Skin of body (tissue), 2 donors: ENCODE data around the gene LRRC71. TPM values are rescaled to one million over a fixed set of nuclear protein-coding genes. Genes with fewer than 3 reads are reported as not detected.

Source experiments
- DNase-seq: peaks from one replicate; lab custom pipeline; 2025; lab: John Stamatoyannopoulos, UW
- total RNA-seq: library from RNA; depleted of rRNA; stranded (reverse); fragments of >200 nt; gene quantifications from one replicate; pipeline ENCODE4 v1.2.3, GENCODE V29; 2014

LRRC71 gene
- total RNA-seq = 0.20 TPM

DNA sequence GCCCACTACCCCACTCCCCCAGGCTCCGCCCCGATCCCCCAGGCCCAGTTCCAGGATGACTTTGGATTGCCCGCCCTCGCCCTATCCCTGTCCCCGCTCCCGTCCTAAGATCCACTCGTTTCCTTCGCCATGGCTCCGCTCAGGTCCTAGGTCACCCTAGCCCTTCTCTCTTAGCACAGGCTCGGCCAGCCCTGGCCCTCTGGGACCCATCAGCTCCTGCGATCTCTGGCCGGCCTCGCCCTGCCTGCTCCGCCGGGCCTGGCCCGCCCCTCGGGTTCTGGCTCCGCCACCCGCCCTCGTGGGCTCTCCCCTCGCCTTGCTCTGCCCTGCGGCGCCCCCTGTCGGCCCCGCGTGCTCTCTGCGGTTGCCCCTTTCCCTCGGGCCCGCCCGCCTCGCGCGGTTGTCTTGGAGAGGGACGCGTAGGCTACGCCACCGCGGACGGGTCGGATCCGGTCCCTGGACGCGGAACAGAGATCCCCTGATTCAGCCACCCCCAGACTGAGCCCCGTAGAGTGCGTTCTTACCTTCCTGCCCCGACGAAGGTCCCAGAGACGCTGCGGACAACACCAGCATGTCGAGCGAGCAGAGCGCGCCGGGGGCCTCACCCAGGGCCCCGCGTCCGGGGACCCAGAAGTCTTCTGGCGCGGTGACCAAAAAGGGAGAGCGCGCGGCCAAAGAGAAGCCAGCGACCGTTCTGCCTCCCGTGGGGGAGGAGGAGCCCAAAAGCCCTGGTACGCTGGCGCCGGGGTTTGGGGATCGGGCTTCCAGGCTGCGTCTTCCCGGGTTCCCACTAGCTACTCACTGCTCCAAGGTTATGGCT lies at the start of gene LRRC71:
LRRC71 (plus strand) TSS at position 400 of the 820 bp plus-strand sequence; CDS start at position 572, 172 bp downstream.
- peak; percentile 55 for DNase-seq

DNA sequence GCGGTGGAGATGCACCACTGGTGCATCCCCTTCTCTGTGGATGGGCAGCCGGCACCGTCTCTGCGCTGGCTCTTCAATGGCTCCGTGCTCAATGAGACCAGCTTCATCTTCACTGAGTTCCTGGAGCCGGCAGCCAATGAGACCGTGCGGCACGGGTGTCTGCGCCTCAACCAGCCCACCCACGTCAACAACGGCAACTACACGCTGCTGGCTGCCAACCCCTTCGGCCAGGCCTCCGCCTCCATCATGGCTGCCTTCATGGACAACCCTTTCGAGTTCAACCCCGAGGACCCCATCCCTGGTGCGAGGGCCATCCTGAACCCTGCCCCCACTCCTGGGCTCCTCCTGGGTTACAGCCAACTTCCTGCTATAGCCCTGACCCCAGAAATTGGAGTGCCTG lies 46.8 kb upstream of the LRRC71 start:
- no peak for DNase-seq

DNA sequence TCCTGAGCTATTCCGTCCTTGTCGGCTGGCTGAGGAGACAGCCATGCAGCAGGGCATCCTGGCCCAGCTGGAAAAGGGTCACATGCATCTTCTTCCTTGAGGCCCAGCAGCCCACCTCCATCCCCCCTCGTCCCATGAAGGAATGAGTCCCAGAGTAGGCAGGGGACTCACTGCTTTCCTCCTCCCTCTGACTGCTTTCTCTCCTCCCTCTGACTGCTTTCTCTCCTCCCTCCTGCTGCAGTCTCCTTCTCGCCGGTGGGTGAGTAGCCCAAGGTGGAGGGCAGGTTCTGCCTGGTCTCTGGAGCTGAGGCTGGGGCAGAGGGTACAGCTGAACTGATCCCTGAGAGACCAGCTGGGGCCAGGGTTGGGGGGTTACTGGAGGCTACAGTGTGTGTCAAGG lies 46.3 kb upstream of the LRRC71 start:
- no peak for DNase-seq

DNA sequence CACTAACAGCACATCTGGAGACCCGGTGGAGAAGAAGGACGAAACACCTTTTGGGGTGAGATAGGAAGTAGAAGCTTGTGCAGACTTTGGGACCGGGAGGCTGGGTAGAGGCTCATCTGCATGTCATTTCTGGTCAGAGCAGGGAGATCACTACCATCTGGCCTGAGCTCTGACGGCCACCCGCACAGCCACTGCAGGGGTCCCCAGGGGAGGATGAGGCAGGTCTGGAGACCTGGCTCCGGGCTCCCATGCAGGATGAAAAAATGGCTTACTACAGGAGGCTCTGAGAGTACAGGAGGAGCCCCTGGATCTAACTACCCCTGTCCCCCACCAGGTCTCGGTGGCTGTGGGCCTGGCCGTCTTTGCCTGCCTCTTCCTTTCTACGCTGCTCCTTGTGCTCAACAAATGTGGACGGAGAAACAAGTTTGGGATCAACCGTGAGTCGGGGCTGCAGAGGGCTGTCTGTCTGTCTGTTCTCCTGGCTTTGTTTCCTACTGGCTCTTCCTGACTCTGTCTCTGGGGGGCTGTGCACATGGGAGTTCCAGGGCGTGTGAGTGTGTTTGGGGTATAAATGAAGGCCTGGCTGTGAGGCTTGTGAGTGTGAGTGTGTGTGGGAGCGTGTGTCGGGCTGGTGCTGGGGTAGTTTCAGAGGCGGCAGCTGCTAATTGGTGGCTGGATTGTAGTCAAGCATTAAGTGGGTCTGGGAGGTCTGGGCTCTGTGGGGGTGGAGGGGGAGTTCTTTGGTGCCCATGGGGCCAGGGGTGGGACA lies 45.7 kb upstream of the LRRC71 start:
- DNase-seq = no peak

DNA sequence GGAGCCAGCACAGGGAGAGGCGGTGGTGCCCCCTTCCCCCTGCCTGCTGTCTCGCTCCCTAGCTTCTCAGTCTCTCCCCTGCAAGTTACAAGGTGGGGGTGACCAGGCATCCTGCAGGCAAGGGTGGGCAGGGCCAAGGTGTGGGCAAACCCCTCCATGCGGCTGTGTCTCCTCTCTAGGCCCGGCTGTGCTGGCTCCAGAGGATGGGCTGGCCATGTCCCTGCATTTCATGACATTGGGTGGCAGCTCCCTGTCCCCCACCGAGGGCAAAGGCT lies 45.2 kb upstream of the LRRC71 start:
- DNase-seq = no peak

DNA sequence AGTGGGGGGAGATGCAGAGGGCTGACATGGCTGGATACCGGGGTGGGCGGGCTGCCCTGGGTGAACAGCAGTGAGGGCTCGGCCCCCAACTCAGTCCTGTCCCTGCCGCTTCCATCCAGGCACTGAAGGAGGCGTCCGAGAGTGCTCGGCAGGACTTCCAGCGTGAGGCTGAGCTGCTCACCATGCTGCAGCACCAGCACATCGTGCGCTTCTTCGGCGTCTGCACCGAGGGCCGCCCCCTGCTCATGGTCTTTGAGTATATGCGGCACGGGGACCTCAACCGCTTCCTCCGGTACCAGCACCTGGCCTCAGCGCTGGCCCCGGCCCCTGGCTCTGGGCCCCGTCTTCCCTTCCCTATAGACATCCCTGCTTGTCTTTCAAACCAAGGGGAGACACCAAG lies 44.2 kb upstream of the LRRC71 start:
- DNase-seq = no peak

DNA sequence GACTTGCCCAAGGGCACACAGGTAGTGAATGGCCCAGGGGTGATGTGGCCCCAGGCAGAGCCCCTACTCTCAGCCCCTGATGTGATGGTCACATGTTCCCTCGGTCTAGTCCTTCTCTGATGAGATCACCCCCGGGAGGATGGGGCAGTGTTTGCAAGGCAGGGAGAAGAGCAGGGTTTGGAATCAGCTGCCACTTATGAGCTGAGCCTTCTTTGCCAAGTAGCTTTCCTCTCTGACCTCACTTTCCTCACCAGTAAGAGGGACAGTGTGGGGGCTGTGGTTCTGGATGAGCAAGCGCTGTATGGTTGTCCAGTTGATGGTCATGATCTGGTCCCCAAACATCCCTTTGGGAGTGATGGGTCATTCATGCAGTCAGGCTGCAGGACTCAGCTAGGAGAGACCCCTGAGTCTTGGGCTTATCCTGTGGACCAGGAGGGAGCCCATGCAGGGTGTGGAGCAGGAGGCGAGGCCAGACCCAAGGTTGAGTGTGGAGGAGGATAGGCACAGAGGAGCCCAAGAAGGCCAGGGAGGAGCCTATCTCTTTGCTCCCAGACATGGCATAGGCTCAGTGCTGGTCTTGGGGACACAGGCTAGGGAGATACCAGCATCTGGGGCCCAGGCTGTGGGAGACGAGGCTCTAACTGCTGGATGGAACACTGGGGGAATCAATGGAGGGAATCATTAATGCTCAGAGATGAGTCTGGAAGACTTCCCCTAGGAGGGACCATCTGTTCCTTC lies 42.8 kb upstream of the LRRC71 start:
- no peak for DNase-seq

DNA sequence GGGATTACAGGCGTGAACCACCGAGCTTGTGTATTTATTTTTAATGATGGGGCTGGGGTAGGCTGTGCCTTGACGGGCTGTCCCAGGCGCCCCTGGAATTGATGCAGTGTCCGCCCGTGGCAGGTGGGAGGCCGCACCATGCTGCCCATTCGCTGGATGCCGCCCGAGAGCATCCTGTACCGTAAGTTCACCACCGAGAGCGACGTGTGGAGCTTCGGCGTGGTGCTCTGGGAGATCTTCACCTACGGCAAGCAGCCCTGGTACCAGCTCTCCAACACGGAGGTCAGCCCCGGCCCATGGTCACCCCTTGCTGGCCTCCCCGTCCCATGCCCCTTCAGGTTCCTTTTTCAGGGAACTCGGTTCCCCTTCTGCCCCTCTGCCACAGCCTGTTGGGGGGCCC lies 40.6 kb upstream of the LRRC71 start:
- no peak for DNase-seq

DNA sequence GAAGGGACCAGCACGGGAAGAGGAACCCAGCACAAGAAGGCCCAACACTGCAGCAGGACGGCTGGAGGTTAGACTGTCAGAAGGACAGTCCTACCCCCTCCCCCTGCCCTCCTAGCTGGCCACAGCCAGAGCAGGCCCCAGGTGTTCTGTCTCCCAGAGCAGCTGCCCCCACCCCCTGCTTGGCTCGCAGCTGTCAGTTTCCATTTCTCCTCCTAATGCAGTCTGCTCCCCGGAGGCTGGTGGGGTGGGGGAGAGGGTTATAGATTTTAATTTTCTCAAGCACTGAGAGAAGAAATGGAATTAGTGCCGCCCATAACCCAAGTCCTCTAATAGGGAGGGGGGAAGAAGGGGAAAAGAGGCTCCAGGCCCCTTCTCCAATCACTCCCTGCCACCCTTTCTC lies 40.0 kb upstream of the LRRC71 start:
- no peak for DNase-seq

DNA sequence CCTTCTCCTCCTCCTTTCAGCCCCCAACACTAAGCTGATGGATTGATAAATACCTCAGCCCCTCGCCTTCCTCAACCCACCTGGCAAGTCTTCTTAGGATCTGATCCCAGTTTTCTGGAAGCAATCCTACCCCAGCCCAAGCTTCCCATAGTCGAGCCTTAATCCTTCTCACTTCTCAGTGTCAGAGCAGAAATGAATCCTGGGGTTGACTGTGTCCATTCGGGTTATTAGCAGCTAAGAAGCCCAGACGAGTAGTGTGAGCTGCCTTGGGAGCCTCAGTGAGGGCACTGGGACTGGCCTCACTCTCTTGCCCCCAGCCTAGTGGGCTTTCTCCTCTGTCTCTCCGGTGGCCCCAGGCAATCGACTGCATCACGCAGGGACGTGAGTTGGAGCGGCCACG lies 39.3 kb upstream of the LRRC71 start:
- DNase-seq = no peak

DNA sequence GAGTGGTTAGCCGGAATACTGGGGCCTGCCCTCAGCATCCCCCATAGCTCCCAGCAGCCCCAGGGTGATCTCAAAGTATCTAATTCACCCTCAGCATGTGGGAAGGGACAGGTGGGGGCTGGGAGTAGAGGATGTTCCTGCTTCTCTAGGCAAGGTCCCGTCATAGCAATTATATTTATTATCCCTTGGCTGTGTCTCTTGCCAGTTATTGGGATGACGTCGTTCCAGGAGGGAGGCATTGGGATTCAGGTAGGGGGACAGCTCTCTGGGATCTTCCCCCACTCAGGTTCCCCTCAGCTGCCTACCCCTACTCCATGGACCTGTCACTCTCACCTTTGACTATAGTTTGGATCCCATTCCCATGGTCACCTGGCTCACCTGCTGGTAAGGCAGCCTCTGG lies 38.8 kb upstream of the LRRC71 start:
- DNase-seq = no peak

DNA sequence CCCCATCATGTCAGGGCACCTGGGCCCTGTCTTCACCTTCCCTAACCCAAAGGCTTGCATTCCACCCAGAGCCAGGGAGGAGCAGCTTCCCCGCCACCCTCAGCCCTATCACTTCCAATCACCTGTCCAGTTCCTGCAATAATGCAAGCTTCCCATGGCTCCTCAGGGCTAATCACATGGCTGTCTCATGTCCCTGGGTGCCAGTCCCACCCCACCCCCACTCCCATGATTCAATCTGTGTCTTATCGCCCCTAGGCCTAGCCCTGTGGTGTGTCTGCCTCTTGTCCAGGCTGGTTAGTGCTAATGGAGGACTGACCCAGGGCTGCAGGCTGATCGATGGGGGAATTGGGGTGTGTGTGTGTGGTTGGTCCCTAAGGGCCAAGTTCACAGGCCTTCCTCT lies 37.9 kb upstream of the LRRC71 start:
- DNase-seq = no peak

DNA sequence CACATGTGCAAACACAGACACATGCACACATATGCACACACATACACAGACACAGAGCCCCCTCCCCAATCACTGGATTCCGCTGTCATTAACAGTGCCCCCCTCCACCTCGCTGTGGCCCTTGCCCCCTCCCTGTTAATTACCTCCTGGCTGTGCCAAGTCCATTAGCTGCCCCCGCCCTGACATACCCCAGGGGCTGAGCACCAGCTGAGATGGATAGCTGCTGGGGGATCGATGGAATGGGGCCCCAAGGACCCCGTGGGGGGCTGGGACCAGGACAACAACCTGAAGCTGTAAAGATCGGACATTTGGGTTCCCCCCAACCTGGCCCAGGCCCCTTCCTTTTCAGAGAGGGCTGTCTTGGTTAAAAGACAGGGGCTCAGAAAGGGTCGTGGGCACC lies 36.5 kb upstream of the LRRC71 start:
- DNase-seq = no peak

DNA sequence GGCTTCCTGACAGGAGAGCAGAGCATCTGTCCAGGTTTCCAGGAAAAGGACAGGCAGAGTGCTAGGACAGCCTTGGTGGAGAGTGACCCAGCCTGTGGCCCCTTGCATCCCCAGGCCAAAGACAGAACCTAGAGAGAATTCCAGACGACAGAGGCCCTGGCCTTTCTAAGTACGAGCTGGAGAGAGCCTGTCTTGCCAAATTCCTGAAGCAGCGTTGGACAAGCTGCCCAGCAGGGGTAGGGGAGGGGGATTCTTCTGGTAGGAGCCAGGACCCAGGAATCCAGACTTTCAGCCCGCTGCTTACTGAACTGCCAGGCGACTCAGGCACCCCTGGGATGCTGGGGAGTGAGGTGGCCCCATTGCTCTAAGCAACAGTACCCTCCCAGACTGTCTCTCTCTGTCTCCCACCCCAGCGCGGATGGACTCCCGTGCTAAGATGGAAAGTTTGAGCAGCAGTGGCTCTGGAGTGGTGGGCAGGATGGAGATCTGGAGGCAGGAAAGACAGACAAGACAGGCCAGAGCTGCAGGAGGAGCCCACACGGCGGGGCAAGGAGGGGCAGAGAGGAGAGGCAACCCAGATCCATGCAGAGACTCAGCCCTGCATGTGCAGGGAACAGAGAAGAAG lies 35.8 kb upstream of the LRRC71 start:
- no peak for DNase-seq

DNA sequence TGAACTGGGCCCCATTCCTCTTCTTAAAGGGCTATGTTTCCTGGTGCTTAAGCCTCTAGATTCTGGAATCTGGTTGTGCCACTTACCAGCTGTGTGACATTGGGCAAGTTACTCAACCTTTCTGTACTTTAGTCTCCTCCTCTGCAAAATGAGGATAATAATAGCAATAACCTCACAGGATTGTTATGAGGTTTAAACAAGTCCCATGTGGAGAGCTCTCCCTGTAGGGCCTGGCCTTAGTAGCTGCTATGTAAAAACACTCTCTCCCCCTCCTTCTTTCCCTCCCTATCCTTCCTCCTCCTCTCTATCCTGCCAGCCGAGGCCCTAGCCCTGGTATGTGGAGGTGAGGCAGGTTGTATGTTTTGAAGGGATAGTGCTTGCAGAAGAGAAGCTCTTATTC lies 35.1 kb upstream of the LRRC71 start:
- no peak for DNase-seq

DNA sequence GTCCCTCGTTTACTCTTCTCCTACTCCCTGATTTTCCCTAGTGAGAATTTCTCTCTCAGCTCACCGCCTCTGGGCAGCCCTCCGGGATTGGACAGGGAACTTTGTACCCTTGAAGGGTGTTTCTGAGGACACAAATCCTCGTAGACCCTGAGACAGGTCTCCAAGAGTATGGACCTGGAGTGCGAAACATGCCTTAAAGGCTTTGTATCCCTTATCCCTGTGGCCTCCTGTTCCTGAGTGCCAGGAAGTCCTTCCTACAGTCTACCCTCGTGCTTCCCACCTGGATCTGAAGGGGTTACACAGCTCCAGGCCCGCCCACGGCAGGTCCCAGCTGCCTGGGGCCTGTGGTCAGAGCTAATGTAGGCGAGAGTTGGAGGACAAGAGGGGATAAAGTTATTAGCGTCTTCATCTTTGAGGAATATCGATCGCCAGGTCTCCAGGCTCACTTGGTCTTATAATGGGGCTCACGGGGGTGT lies 34.5 kb upstream of the LRRC71 start:
- DNase-seq = no peak

DNA sequence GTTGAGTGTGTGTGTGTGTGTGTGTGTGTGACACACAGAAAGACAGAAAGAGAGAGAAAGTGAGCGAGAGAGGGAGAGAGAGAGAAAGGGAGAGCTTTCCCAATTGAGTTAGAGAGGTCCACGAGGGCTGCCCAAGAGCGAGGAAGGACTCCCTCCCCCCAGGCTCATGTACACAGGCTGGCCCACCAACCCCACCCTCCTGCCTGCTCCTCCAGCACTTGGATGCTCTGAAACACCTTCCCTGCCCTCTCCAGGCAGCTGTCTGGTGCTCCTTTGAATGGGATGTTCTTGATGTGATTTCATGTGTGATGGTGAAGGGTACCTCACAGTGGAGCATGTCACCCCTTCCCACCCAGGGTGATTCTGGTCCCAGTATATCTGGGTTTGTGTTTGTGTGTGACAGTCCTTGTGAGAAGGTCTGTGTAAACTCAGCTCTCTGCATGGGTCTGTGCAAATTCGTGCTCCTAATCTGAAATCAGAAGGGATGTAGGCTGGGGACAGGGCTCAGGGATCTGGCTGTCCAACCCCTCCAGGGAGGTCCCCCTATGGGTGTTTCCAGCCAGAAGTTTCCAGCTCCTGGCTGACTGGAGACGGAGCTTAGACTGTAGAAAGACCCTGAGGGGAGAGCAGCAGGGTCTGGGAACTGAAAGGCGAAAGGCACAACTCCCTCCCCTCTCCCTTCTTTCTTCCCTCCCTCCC lies 33.7 kb upstream of the LRRC71 start:
- no peak for DNase-seq

DNA sequence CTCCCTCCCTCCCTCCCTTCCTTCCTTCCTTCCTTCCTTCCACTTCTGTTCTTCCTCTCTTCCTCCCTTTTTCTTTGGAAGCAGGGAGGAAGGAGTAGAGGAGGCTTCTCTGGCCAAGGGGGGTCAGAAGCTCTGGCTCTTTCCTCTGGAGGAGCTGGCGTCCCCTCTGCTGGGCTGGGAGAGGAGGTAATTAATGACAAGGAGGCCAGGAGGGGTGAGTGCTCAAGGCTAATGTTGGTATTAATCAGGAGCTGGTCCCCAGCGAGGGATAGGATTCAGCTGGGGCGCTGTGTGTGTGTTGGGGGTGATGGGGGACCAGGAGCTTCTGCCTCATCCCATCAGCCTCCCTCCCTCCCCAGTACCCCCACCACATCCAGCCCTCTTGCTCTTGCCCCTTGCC lies 33.1 kb upstream of the LRRC71 start:
- DNase-seq = no peak

DNA sequence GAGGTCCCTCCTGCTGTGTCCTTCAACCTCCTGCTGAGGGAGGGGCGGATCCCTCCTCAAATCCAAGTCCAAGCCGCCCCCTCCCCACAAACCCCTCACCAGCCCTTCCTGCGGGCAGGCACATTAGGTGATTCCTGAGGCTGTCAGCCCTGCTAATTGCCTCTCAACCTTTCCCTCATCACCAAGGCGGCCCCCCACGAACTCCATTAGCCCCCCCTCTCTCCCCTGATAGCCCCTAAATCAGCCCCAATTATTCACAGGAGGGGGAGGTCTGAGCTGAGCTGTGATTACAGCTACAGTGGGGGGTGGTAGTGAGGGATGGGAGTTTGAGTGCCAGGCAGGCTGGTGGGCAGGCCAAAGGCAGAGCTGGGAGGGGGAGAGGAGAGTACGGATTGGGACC lies 32.7 kb upstream of the LRRC71 start:
- DNase-seq = no peak

DNA sequence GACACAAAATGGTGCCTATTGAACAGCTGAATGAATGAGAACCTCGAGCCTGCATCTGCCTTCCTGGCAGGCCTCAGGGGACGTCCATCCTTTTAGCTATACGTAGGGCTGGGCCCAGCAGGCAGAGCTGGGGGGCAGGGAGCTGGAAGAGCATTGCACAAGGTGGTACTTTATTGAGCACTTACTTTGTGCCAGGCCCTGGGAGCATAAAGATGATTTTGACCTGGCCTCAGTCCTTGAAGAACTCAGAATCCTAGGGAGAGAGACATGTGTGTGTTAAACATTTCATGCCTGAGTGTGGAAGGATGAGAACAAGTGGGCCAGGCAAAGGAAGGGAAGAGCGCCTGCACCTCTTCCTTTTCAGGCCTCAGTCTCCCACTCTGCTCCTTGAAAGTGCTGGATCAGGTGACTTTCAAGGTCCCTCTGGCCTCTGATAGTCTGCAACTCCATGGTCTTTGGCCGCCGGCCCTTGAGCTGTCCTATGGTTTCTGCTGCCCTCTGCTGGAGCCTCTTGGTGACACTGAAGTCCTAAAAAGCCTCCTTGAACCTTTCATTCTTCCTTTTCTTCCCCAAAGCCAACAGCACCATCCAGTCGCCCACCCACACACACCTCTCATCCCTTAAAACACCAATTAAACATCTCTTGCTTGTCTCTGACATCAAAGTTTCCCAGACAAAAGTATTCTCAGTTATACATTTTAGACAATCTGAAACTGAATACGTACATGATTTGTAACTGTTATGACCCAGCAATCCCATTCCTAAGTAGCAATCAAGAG lies 30.4 kb upstream of the LRRC71 start:
- DNase-seq = peak; percentile 75
